CD8-positive, alpha-beta memory T cell (primary cell): Measurements from ENCODE around the gene GNAL. TPM values are rescaled to one million over a fixed set of nuclear protein-coding genes. Genes with fewer than 3 reads are reported as not detected.
A peak's percentile ranks its signal among the peaks of the same experiment; 100 is the strongest.
"Not testable (repeated sequence)": the region's sequence is repeated elsewhere in the genome, so short reads cannot be mapped to it uniquely, and the experiment has no call there.

Source experiments
- CTCF ChIA-PET: fragments of 350-600 bp; sonication (Branson Sonifier 250); formaldehyde crosslinking; loops from one replicate; lab custom pipeline; 2021; ENCODE audit warnings: antibody characterized with exemption; lab: Charles Lee
- POLR2A ChIA-PET: fragments of 350-600 bp; sonication (Branson Sonifier 250); formaldehyde crosslinking; loops from one replicate; lab custom pipeline; 2021; ENCODE audit warnings: antibody characterized with exemption; lab: Charles Lee
- DNase-seq, 5 donors: peaks; one replicate each; pipeline versions ENCODE4 v3.0.0 to v3.0.0-alpha.2; 2020 to 2022; ENCODE audit warnings: mixed read lengths in 1 of 5
- H3K27ac ChIP-seq: one replicate; pipeline ENCODE4 v1.7.0; 2013; ENCODE audit warnings: low read depth, mild to moderate bottlenecking, low read length, moderate library complexity
- H3K27me3 ChIP-seq: 2 replicates; pipeline ENCODE4 v1.7.0; 2013; ENCODE audit warnings: low read length, mild to moderate bottlenecking; ENCODE audit not compliant: insufficient read depth, poor library complexity, severe bottlenecking
- H3K36me3 ChIP-seq: 2 replicates; pipeline ENCODE4 v1.7.0; 2013; ENCODE audit warnings: mild to moderate bottlenecking, low read length, moderate library complexity; ENCODE audit not compliant: insufficient read depth
- H3K4me1 ChIP-seq: 2 replicates; pipeline ENCODE4 v1.7.0; 2013; ENCODE audit warnings: mild to moderate bottlenecking, low read length, moderate library complexity; ENCODE audit not compliant: insufficient read depth
- H3K4me3 ChIP-seq: 2 replicates; pipeline ENCODE4 v1.7.0; 2013; ENCODE audit warnings: mild to moderate bottlenecking, low read length
- H3K9me3 ChIP-seq: 2 replicates; pipeline ENCODE4 v1.7.0; 2013; ENCODE audit warnings: mild to moderate bottlenecking, low read length
- H3K27ac Mint-ChIP-seq, 8 donors: one replicate each; pipeline ENCODE4 v1.8.0; 2020 to 2021; ENCODE audit warnings: mixed read lengths in 8 of 8, mild to moderate bottlenecking in 6 of 8, inconsistent platforms in 3 of 8, moderate library complexity in 3 of 8
- H3K27me3 Mint-ChIP-seq, 2 donors: one replicate each; pipeline ENCODE4 v1.8.0; 2020 to 2021; ENCODE audit warnings: mixed read lengths in 2 of 2, mild to moderate bottlenecking in 1 of 2, moderate library complexity in 1 of 2
- H3K36me3 Mint-ChIP-seq, 3 donors: one replicate each; pipeline ENCODE4 v1.8.0; 2020 to 2021; ENCODE audit warnings: mixed read lengths in 3 of 3, inconsistent platforms in 1 of 3, mild to moderate bottlenecking in 1 of 3
- H3K4me1 Mint-ChIP-seq, 3 donors: one replicate each; pipeline ENCODE4 v1.8.0; 2020 to 2021; ENCODE audit warnings: mixed read lengths in 3 of 3, inconsistent platforms in 1 of 3, mild to moderate bottlenecking in 1 of 3
- H3K4me3 Mint-ChIP-seq, 7 donors: one replicate each; pipeline ENCODE4 v1.8.0; 2020 to 2021; ENCODE audit warnings: mixed read lengths in 7 of 7, mild to moderate bottlenecking in 6 of 7, moderate library complexity in 4 of 7, inconsistent platforms in 2 of 7
- H3K9me3 Mint-ChIP-seq, 5 donors: one replicate each; pipeline ENCODE4 v1.8.0; 2020 to 2022; ENCODE audit warnings: mixed read lengths in 5 of 5, mild to moderate bottlenecking in 3 of 5, moderate library complexity in 2 of 5, inconsistent platforms in 1 of 5
- polyA plus RNA-seq: library from polyadenylated mRNA; unstranded; fragments of 300-500 nt; fragmentation: Illumina TruSeq; gene quantifications from one replicate; pipeline ENCODE4 v1.2.3, GENCODE V29; 2021
- total RNA-seq, 2 experiments: library from RNA; stranded (reverse); gene quantifications; one replicate each; pipeline ENCODE4 v1.2.3, GENCODE V29; 2021

Gene GNAL
- total and polyA plus RNA-seq, 3 experiments from 2014 or later = 0.04 to 0.38 TPM; not detected in 1

DNA sequence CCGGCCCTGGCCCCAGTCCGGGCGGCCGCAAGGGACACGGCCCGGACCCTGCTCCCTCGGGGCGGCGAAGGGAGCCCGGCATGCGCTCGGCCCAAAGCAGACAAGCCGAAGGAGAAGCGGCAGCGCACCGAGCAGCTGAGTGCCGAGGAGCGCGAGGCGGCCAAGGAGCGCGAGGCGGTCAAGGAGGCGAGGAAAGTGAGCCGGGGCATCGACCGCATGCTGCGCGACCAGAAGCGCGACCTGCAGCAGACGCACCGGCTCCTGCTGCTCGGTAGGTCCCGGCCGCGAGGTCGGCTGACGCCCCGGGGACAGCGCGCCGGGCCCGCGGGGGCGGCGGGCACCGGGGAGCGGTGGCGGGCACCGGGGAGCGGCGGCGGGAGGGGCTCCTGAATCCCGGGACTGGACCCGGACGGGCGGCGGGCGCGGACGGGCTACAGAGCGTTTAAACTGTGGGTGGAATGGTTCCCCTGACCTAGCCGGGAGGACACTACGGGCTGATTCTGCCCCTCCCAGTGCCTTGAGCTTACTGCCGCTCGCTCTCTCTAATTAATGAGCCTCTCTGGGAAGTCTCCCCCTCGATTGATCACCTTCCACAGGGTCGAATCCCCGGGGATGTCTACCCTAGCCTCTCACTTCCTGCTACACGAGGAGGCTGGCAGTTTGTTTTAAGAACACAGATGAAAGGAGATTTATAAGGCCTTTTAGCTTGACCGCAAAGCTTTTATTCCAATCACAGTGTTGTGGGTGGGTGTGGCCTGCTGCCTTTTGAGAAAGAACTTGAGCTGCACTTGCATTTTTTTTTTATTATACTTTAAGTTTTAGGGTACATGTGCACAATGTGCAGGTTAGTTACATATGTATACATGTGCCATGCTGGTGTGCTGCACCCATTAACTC, 853 bp downstream of the GNAL start:
- POLR2A ChIA-PET = no interaction called here
- Histone ChIP-seq H3K4me3 (no peak overlapping the region), H3K36me3 (no peaks in the 10 kb centered on the region), H3K27ac (no peak overlapping the region), H3K27me3 (peaks cover 15% of the 10 kb centered on the region), H3K4me1 (no peaks in the 10 kb centered on the region), H3K9me3 (no peaks in the 10 kb centered on the region)
- H3K9me3 Mint-ChIP-seq = peaks cover 5 to 9% (median 8%) of the 10 kb centered on the region in 5 donors
- H3K4me3 Mint-ChIP-seq = peak overlapping the region; percentile 24 to 78 (median 70)
- H3K4me1 Mint-ChIP-seq = peaks cover 10 to 11% (median 11%) of the 10 kb centered on the region in 3 donors
- no peak overlapping the region for H3K27ac Mint-ChIP-seq
- no peak for DNase-seq
- peaks cover 0 to 3% (median 0%) of the 10 kb centered on the region in 3 donors for H3K36me3 Mint-ChIP-seq
- CTCF ChIA-PET = no interaction called here
- peaks cover 47 to 59% of the 10 kb centered on the region in 2 donors for H3K27me3 Mint-ChIP-seq

DNA sequence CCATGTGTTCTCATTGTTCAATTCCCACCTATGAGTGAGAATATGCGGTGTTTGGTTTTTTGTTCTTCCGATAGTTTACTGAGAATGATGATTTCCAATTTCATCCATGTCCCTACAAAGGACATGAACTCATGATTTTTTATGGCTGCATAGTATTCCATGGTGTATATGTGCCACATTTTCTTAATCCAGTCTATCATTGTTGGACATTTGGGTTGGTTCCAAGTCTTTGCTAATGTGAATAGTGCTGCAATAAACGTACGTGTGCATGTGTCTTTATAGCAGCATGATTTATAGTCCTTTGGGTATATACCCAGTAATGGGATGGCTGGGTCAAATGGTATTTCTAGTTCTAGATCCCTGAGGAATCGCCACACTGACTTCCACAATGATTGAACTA, 1.6 kb downstream of the GNAL start:
- Mint-ChIP-seq H3K4me1 (peaks cover 10 to 11% (median 11%) of the 10 kb centered on the region in 3 donors), H3K27me3 (peaks cover 50 to 64% of the 10 kb centered on the region in 2 donors), H3K4me3 (peak overlapping the region in 1 of 7 donors; percentile 50)
- H3K9me3 Mint-ChIP-seq, H3K27ac ChIP-seq, CTCF ChIA-PET, H3K4me1 ChIP-seq, H3K4me3 ChIP-seq, H3K36me3 Mint-ChIP-seq, POLR2A ChIA-PET, DNase-seq, H3K9me3 ChIP-seq, H3K27ac Mint-ChIP-seq, H3K36me3 ChIP-seq: not testable (repeated sequence)
- H3K27me3 ChIP-seq = peaks cover 16% of the 10 kb centered on the region

DNA sequence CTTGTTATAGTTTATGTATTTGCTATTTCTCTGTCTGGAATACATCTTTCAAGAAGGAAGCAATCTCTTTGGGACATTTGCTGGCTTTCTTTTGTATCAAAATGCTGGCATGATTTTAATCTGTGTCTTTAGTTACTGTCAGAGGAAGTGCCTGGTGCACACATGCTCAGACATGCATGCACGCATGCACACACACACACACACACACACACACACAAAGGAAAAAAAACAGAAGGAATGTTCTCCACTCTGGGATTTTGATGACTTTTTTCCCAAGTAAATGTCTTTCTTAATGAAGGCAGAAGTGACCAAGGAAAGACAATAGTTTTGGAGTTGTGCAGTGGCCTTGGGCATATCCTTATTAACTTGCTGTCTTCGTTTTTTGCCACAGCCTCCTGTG, 6.7 kb downstream of the GNAL start:
- Mint-ChIP-seq H3K27me3 (peaks cover 30 to 58% of the 10 kb centered on the region in 2 donors), H3K9me3 (no peaks in the 10 kb centered on the region), H3K4me3 (no peak overlapping the region), H3K4me1 (no peaks in the 10 kb centered on the region), H3K36me3 (no peaks in the 10 kb centered on the region), H3K27ac (no peak overlapping the region)
- Histone ChIP-seq H3K36me3 (no peaks in the 10 kb centered on the region), H3K9me3 (no peaks in the 10 kb centered on the region), H3K27ac (no peak overlapping the region), H3K4me1 (no peaks in the 10 kb centered on the region), H3K27me3 (peaks cover 5% of the 10 kb centered on the region), H3K4me3 (no peak overlapping the region)
- DNase-seq = no peak
- CTCF ChIA-PET = no interaction called here
- POLR2A ChIA-PET = no interaction called here

DNA sequence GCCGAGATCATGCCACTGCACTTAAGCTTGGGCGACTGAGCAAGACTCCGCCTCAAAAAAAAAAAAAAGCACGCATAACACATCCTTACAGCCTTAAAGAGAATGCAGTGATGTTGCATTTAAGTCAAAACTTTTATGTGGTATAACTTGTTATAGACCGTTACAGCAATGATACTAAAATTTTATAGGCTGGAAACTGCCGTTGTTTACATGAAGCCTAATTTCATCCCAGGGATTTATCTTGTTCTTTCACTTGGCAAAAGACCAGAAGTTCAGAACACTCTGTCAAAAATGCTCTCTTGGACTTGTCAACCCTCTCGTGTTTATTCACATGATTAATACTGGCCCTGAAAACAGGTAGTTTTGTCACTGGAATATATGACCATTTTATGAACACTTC, 7.4 kb downstream of the GNAL start:
- Mint-ChIP-seq H3K36me3 (no peaks in the 10 kb centered on the region), H3K4me3 (no peak overlapping the region), H3K27ac (no peak overlapping the region), H3K27me3 (peaks cover 30 to 61% of the 10 kb centered on the region in 2 donors), H3K9me3 (no peaks in the 10 kb centered on the region), H3K4me1 (no peaks in the 10 kb centered on the region)
- Histone ChIP-seq H3K4me1 (no peaks in the 10 kb centered on the region), H3K9me3 (no peaks in the 10 kb centered on the region), H3K36me3 (no peaks in the 10 kb centered on the region), H3K4me3 (no peak overlapping the region), H3K27ac (no peak overlapping the region), H3K27me3 (peaks cover 5% of the 10 kb centered on the region)
- DNase-seq = no peak
- POLR2A ChIA-PET = no interaction called here
- CTCF ChIA-PET = no interaction called here

DNA sequence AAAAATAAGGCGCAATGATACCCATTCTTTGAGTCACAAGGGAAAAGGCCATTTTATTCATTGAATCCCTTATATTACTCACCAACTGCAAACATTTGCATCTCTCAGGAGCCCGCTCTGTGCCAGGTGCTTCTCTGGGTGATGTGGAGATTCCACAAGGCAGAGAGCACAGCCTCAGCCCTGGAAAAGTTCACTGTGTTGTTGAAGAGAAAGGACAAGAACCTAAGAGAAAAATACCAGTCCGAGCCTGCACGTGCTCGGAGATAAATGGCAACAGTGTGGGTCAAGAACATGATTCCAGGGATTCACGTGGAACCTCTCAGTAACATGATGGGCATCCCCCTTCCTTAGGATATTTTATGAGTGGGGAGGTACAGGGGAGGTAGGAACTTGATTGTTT, 11.8 kb downstream of the GNAL start:
- no peak overlapping the region for H3K4me3 ChIP-seq
- no peaks in the 10 kb centered on the region for H3K4me1 ChIP-seq
- H3K27me3 ChIP-seq = no peaks in the 10 kb centered on the region
- no peak overlapping the region for H3K27ac ChIP-seq
- H3K9me3 Mint-ChIP-seq = no peaks in the 10 kb centered on the region
- peaks cover 2 to 27% of the 10 kb centered on the region in 2 donors for H3K27me3 Mint-ChIP-seq
- no peak overlapping the region for H3K27ac Mint-ChIP-seq
- no peaks in the 10 kb centered on the region for H3K36me3 Mint-ChIP-seq
- no peak overlapping the region for H3K4me3 Mint-ChIP-seq
- no peaks in the 10 kb centered on the region for H3K36me3 ChIP-seq
- no peaks in the 10 kb centered on the region for H3K4me1 Mint-ChIP-seq
- CTCF ChIA-PET = no interaction called here
- no peaks in the 10 kb centered on the region for H3K9me3 ChIP-seq
- POLR2A ChIA-PET = no interaction called here
- DNase-seq = no peak

DNA sequence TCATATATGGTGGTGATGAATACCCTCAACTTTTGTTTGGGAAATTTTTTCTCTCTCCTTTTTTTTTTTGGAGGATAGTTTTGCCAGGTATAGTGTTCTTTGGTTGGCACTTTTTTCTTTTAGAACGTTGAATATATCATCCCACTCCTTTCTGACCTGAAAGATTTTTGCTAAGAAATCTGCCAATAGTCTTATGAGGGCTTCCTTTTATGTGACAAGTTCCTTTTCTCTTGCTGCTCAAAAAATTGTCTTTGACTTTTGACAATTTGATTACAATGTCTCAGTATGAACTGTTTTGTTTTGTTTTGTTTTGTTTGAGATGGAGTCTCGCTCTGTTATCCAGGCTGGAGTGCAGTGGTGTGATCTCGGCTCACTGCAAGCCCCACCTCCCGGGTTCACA, 21.5 kb downstream of the GNAL start:
- no peaks in the 10 kb centered on the region for H3K4me1 Mint-ChIP-seq
- no peak overlapping the region for H3K4me3 Mint-ChIP-seq
- no peaks in the 10 kb centered on the region for H3K36me3 ChIP-seq
- peaks cover 0 to 5% (median 0%) of the 10 kb centered on the region in 5 donors for H3K9me3 Mint-ChIP-seq
- DNase-seq = no peak
- H3K27me3 ChIP-seq = no peaks in the 10 kb centered on the region
- H3K27ac ChIP-seq = no peak overlapping the region
- no peaks in the 10 kb centered on the region for H3K4me1 ChIP-seq
- no peaks in the 10 kb centered on the region for H3K9me3 ChIP-seq
- H3K36me3 Mint-ChIP-seq = no peaks in the 10 kb centered on the region
- no peak overlapping the region for H3K27ac Mint-ChIP-seq
- CTCF ChIA-PET = interaction anchor here (0.7 kb wide), 1 partner anchor 22 kb away, joined by 3 read pairs; no protein-coding TSS in a partner anchor
- POLR2A ChIA-PET = no interaction called here
- peaks cover 11 to 38% of the 10 kb centered on the region in 2 donors for H3K27me3 Mint-ChIP-seq
- no peak overlapping the region for H3K4me3 ChIP-seq

DNA sequence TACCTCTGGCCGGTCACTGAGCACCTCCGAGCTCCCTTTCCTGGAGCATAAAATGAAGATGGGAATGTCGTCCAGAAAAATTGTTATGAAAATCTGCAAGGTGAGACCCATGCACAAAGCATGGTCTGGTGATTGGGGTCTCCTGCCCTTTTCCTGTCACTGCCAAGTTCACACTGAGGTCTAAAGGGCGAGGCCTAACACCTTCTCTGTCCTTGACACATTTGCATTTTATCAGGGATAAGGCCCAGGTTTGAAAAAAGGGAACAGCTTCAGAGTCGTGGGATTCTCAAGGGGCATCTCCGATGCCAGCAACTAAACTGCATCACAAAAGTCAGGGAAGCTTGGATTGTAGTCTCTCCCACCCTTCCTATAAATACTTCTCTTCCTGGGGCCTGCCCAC, 24.7 kb downstream of the GNAL start:
- no peak overlapping the region for H3K4me3 ChIP-seq
- no peaks in the 10 kb centered on the region for H3K4me1 Mint-ChIP-seq
- no peaks in the 10 kb centered on the region for H3K27me3 ChIP-seq
- H3K4me3 Mint-ChIP-seq = no peak overlapping the region
- H3K27me3 Mint-ChIP-seq = peaks cover 15 to 46% of the 10 kb centered on the region in 2 donors
- H3K4me1 ChIP-seq = no peaks in the 10 kb centered on the region
- H3K36me3 ChIP-seq = no peaks in the 10 kb centered on the region
- ChIA-PET CTCF (no interaction called here), POLR2A (no interaction called here)
- H3K9me3 ChIP-seq = no peaks in the 10 kb centered on the region
- H3K9me3 Mint-ChIP-seq = peaks cover 0 to 6% (median 0%) of the 10 kb centered on the region in 5 donors
- H3K27ac Mint-ChIP-seq = no peak overlapping the region
- no peaks in the 10 kb centered on the region for H3K36me3 Mint-ChIP-seq
- H3K27ac ChIP-seq = no peak overlapping the region
- DNase-seq = no peak

DNA sequence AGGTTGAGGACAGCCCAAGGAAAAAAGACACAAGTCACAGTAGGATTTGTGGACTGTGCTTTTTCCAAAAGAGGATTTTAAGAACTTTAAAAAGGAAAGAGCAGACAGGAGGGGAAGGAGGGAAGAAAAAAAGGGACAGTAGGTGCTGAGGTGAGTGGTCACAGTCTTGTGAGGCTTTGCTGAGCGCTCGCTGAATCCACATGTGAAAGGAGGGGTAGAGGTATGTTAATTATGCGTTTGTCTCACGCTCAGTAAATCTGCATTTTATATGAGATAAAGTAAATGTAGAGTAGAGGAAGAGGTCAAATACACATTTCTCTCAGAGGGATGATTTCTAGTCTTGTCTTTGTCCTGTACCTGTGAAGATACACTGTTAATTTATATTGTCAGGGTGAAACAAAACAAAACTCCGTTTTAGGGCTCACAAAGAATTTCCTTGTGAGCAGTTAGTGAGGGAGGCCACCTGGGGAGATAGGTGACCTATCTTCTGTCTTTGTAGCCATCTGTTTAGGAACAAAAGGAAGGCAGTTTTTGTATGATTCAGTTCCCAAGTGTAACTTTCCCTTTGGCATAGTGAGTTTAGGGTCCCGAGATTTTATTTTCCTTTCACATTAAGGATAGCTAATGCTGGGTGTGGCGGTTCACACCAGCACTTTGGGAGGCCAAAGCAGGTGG, 25.3 kb downstream of the GNAL start:
- Mint-ChIP-seq H3K4me1 (no peaks in the 10 kb centered on the region), H3K36me3 (no peaks in the 10 kb centered on the region)

More for the DNA sequence above, 25.3 kb downstream of the GNAL start:
- Mint-ChIP-seq H3K27ac (no peak overlapping the region), H3K27me3 (peaks cover 15 to 46% of the 10 kb centered on the region in 2 donors), H3K4me3 (no peak overlapping the region), H3K9me3 (peaks cover 0 to 6% (median 0%) of the 10 kb centered on the region in 5 donors)
- Histone ChIP-seq H3K9me3 (no peaks in the 10 kb centered on the region), H3K27ac (no peak overlapping the region), H3K4me1 (no peaks in the 10 kb centered on the region), H3K4me3 (no peak overlapping the region), H3K27me3 (no peaks in the 10 kb centered on the region), H3K36me3 (no peaks in the 10 kb centered on the region)
- ChIA-PET POLR2A (no interaction called here), CTCF (no interaction called here)
- no peak for DNase-seq
